Activated CD8-positive, alpha-beta memory T cell treated with anti-CD3 and anti-CD28 coated beads for 1 hour (primary cell): Measurements from ENCODE around the gene RASA4B.
"Not testable (repeated sequence)": the region's sequence is repeated elsewhere in the genome, so short reads cannot be mapped to it uniquely, and the experiment has no call there.

ENCODE experiments used
- DNase-seq, 2 donors: peaks; one replicate each; pipeline ENCODE4 v3.0.0-alpha.2; 2020; ENCODE audit warnings: low read depth in 1 of 2; ENCODE audit errors: extremely low read depth in 1 of 2

The RASA4B gene

DNA sequence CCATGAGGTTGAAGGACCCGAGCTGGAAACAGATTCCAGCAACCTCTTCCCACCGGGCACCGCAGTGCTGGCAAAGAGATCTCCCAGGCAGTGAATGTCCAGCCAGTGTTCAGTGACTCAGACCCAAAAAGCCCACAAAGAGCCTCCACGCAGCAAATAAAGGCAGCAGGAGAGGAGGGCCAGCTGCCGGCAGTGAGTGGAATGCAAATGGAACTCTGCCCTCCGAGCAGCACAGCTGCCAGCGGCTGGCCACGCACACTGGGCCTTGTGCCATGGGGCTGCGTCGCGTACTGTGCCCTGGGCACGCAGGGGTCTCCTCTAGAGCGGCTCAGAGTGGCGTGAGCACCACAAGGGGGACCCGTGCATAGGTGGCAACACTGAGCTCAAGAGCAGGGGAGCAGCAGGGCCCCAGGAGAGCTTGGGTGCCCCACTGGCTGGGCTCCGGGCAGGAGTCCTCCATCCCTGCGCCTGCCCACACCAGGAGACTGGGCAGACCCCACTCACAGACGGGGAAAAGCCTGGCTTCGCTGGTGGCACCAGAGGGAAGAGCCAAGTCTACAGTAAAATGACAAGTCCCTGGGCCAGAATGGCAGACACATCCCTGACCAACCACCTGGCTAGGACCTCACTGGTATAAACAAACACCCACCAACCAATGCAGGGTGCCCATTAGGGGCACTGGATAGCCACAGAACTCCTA lies 42.7 kb downstream of the RASA4B start:
- DNase-seq: not testable (repeated sequence)

DNA sequence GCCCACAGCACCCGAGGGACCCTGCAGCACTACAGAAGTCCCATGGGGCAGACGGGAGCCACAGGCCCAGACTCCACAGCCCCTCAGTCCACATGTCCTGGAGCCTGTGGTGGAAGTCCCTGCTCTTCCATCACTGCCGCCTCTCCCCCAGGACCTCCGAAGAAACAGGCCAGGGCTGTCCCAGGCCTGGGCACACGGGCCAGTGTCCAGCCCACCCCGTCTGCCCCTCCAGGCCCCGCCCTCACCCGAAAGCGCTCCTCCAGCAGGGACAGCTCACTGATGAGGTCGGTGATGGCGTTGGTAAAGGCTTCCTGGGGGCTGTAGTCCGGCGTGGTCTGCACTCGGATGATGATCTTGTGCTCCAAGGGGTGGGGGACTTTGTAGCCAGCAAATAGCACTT lies 43.5 kb downstream of the RASA4B start:
- not testable (repeated sequence) for DNase-seq

DNA sequence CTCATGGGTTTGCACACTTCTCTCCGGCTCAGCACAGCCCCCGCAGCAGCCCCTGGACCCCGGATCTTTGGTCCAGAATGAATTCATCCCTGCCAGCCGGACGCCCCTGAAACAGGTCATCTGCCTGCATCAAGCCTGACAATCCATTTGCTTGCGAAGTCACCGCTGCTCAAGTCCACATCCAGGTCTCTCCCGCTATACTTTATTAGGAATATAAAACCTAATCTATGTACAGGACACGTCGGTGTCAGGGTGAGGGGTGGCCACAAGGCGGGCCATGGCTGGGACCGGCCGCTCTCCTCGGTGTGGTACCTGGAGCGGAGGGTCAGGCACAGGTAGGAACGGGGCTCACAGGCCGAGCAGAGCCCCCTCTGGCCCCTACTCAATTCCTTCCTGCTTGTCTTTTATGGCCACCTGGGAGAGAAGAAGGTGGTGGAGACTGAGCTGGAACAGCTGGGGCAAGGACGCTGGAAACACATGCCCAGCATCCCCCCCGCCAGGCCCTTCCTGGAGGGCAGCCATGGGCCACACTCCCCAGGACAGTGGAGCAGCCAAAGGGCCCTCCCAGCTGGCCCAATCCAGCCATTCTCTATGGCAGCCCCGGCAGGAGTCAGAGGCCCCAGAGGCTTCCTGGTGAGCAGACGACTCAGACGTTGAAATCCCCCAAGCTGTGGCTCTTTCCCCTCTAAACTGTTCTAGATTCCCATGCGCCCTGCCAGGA lies 44.1 kb downstream of the RASA4B start:
- DNase-seq: no peak

DNA sequence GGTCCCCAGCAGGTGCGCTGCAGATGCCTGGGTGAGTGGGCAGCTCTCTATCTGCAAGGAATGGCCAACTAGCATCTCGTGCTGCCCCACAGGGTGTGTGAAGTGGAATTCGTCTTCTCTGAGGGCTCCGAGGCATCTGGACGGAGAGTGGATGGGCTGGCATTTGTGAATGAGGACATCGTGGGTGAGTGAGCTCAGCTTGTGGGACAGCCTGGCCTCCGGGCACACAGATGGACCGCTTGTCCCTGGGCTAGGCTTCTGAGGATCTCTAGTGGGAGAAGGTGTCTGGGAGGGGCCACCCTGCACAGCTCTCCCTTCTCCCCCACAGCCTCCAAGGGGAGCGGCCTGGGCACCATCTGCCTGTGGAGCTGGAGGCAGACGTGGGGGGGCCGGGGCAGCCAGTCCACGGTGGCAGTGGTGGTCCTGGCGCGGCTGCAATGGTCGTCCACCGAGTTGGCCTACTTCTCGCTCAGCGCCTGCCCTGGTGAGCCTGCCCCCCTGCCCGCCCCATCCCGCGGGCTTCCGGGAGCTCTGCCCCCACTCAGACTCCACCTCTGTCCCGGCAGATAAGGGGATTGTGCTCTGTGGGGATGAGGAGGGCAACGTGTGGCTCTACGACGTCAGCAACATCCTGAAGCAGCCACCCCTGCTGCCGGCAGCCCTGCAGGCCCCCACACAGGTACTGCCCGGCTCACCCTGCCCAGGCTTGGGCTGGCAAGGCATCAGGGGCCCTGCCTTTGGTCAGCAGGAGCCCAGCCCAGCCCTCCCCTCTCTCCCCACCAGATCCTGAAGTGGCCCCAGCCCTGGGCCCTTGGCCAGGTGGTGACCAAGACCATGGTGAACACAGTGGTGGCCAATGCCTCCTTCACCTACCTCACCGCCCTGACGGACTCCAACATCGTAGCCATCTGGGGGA lies 45.2 kb downstream of the RASA4B start:
- DNase-seq: no peak

DNA sequence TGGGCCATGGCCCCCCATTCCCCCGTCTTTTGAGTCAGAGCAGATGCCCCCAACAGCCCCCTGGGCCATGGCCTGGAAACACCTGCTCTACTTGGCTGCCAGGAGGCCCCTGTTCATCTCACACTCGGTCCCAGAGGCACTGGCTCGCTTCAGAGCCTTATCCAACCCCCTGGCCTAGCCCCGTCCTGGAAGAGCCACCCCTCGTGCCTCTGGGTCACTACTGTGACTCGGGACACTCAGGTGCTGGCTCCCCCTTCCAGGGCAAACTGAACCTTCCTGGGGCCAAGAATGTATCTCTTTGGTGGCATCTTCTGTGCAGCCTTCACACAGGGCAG lies 45.8 kb downstream of the RASA4B start:
- DNase-seq: no peak

DNA sequence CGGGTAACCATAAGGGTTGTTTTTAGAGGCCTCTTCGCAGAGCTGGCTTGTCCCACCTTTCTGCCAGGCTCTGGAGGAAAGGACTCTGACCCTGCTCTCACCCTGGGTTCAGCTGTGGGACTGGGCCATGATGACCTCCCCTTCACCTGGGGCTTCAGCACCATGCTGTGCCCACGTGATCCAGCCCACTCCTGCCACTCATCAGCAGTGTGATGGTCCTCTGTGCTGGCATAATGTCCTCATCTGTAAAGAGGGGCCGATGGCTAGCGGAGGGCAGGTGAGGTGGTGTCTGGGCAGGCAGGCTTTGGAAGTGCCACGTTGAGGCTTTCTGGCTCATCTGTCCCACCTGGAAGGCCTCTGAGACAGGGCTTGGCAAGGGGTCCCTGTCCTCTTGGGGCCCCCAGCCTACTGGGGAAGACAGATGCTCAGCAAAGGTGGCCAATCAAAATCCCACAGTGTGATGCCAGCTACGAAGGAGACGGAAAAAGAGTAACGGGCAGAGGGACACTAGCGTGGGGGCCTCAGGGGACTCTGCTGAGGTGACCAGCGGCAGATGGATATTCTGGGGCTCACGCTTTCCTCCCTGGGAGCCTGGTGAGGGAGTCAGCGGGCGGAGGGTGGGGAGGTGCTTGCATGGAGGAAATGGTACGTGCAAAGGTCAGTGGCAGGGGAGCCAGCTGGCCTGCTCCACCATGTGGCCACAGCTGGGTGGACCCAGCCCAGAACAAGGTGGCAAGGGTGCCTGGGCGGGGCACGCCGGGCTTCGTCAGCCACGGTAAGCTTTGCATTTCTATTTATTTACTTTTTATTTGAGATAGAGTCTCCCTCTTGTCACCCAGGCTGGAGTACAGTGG lies 47.4 kb downstream of the RASA4B start:
- no peak for DNase-seq

DNA sequence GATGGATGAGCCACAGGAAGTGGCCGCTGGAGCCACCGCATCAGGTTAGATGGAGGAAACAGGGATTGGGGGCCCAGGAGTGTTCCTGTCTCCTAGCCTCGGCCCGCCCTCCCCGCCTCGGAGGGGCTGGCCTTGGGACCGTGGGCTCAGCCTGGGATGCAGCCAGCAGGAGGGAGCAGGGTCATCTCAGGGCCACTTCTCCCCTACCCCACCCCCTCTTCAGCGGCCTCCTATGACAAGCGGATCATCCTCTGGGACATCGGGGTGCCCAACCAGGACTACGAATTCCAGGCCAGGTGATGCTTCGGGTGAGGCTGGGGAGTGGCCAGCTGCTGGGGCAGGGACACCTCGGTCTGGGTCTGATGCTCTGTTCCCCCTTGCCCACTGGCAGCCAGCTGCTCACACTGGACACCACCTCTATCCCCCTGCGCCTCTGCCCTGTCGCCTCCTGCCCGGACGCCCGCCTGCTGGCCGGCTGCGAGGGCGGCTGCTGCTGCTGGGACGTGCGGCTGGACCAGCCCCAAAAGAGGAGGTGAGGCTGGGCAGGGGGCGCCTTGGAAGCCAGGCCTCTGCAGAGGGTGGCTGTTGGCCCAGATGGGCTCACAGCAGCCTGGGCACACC lies 48.1 kb downstream of the RASA4B start:
- no peak for DNase-seq

DNA sequence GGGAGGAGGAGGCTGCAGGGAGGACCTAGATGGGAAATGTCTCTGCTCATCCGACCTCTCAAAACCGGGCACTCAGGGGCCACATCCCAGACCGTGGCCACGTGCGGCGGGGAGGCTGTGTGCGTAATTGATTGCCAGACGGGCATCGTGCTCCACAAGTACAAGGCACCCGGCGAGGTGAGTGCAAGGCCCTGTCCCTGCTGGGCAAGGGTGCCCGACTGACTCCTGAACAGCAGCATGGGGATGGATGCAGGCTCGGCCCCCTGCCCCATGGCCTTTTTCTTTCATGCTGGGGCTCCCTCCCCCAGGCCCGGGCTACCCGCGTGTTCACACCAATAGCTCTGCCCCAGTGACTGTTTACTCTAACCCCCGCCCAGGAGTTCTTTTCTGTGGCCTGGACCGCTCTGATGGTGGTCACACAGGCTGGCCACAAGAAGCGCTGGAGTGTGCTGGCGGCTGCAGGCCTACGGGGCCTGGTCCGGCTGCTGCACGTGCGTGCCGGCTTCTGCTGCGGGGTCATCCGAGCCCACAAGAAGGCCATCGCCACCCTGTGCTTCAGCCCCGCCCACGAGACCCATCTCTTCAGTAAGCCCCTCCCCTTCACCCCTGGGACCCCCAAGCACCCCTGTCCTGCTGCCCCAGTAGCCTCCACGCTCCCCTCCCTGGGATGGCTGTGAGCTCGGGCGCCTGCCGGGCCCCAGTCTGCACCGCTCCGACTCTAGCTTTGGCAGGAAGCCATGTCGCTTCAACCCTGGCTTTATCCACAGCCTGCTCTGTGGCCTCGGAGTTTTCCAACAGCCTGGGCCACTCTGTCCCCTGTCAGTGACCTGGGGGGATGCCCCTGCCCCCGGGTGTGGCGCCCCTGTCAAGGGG lies 48.9 kb downstream of the RASA4B start:
- DNase-seq: no peak

DNA sequence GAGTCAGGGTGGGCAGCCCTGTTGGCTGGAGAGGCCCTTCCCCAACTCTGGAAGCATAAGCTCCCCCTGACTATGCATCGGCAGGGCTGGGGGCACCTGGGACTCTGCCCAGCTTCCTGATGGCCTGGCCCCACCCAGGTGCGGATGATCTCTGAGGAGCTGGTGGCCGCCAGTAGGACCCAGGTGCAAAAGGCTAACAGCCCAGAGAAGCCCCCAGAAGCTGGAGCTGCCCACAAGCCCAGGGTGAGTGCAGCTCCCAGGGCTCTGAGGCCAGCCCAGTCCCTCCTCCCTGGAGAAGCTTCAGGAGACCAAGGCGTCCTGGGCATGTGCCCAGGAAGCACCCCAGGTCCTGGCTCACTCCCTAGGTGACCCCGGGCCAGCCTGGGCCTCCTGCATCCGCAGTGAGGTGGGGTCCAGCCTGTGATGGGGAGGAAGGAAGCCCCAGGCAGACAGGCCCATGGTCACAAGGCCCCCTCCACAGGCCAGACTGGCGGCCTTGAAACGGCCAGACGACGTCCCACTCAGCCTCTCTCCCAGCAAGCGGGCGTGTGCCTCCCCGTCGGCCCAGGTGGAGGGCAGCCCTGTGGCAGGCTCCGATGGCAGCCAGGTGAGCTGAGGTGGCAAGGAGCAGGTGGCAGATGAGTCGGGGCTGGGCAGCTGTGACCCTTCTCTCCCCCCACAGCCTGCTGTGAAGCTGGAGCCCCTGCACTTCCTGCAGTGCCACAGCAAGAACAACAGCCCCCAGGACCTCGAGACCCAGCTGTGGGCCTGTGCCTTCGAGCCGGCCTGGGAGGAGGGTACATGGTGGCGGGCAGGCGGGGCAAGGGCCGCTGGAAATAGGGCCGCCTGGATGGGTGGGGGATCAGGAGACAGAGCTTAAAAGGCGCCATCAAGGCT lies 49.7 kb downstream of the RASA4B start:
- DNase-seq: no peak

DNA sequence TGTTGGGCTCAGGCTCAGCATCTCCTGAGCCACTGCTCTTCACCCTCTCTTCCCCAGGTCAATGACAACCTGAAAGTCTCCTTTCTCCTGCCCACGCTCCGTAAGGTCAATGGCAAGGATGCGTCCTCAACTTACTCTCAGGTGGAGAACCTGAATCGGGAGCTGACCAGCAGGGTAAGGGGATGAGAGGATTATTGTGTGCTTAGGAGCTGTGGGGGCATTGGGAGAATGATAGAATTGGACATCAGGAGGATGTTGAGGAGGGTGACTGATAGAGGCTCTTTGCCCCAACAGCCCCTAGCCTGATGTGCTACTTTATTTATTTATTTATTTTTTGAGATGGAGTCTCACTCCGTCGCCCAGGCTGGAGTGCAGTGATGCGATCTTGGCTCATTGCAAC lies 51.5 kb downstream of the RASA4B start:
- no peak for DNase-seq

DNA sequence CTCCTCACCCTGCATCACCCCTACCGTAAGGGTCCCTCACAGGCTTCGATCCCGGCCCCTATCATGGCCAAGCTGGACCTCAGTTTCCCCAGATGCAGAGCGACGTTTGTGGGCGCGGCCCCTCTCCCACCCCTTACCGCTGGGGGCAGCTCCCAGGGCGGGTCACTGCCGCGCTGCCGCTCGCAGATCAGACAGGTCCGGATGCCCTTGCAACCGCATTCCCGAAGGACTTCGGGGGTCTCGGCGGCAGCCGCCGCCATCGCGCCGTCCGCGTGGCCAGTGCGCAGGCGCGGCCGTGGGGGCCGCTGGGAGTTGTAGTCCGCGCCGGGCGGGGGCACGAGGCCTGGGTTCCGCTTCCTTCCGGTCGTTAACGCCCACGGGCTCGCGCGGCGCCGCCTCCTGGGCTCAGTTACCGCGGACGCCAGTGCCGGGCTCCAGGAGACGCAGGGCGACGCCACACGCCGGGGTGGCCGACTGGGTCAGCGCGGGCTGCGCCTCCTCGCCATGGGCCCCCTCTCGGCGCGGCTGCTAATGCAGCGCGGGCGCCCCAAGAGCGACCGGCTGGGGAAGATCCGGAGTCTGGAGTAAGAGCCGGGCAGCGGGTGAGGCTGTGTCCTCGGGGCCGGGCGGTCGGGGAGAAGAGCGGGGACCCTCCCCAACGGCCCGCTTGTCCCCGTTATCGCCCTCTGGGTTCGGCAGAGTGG lies 52.8 kb downstream of the RASA4B start, which contains the start of the genes ALKBH4 and LRWD1:
ALKBH4 (minus strand) TSS at position 287 of the 704 bp plus-strand sequence; CDS start at position 260, 27 bp downstream.
LRWD1 (plus strand) TSS at position 408 of the 704 bp plus-strand sequence; CDS start at position 505, 97 bp downstream.
- DNase-seq: peak; percentile 82 to 91

DNA sequence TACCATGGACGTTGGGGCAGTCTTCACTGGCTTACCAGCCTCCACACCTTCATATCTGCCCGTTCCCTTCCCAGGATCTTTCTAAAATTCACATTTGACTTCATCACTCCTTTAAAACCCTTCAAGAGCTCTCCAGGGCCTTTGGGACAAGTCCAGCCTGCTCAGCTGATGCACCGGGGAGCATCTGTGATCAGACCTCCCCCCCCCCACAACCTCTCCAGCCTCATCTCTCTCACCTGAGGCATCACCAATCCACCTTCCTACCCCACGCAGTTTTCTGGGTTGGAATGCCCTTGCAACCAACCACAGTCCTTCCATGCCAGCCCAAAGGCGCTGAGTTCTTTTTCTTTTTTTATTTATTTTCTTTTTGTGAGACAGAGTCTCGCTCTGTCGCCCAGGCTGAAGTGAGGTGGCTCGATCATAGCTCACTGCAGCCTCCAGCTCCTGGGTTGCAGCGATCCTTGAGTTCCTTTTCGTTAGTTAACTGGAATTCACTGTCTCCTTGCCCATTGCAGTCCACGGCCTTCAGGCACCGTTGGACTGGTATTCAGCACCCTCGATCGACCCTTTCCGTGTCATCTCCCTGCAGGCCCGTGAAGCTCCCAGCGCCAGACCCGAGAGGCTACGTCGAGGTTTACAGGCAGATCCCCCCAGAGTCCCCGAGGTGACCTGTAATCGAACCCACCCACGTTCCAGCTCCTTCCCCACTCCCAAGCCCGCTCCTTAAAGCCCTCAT lies 53.6 kb downstream of the RASA4B start:
- DNase-seq: no peak

DNA sequence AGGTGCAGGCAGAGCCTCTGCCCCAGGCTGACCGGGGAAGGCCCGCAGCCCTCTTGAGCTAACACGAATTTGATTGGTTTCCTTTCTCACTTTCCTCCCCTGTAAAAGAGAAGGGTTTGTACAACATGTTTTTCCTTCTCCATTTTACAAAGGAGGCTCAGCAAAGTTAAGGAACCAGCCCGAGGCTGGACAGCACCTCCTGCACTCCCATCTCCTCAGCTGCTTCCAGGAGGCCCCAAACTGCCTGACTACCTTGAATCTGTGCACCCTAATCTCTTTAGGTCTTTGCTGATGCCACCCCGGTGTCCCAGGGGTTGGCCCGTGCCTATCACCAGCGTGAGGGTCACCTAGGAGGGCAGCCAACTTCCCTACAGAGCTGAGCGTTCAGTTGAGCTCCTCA lies 57.1 kb downstream of the RASA4B start:
- no peak for DNase-seq

DNA sequence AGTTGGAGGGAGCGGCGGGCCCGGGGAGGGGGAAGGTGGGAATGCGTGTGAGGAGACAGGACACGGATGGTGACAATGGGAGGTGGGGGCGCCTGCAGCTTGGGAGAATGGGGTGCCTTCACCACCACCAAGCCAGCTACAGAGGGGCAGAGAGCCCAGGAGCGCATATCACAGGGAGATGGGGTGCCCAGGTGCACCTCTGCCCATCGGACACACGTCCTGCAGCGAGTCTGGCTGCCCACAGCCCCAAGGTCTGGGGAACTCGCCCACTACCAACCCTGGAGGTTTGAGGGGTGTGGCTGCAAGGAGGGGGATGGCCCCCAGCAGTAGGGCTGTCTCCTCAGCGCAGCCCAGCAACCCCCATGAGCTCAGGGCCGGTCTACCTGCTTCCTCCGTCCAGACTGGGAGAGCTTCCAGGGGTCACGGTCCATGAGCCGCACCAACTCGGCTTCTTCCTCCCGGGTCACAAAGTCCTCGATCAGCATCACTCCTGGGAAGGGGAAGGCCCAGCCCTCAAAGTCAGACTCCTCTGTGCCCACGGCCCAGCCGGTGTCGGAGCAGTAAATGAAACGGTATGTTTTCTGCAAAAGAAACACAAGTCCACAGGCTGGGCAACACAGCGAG lies 58.2 kb downstream of the RASA4B start:
- DNase-seq: no peak

DNA sequence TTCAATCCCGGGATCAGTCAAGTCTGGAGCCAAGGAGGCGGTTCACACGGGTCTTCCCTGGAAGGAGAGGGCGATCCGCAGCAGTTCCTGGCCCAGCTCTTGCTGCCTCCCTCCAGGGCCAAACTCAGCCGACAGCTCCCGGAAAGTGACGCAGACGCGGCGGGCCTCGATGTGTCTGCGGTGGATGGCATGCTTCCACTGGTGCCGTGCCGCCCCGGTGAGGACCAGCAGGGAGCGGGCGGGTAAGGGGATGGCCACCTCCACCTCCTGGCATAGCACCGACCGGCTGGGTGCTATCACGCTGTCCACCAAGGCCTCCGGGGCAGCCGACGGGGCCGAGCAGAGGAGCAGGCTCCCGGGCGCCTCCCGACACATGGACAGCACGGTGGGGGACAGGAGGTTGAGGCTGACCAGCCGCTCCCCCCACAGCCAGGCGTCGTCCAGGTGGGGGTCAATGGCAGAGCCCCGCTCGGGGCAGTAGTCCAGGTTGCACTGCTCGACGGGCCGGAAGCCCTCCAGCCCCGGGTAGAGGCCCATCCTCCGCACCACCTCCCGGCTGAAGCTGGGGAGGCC lies 60.1 kb downstream of the RASA4B start:
- DNase-seq: no peak

DNA sequence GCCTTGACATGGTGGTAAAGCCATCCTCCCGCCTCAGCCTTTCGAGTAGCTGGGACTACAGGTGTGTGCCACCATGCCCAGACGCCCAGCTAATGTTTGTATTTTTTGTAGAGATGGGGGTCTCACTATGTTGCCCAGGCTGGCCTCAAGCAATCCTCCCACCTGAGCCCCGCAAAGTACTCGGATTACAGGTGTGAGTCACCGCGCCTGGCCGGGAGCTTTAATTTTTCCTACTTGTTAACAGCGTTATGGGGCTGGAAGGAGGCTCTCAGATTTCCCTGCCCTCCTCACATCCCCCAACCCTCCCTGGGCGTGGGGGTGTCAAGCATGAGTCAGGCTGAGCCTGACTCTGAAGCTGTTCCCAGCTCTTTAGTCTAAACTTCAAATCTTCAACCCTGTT lies 61.2 kb downstream of the RASA4B start:
- DNase-seq: no peak
